A204.1 (cell line): ENCODE measurements around the gene SLAMF7.
"Not testable (repeated sequence)": the region's sequence is repeated elsewhere in the genome, so short reads cannot be mapped to it uniquely, and the experiment has no call there.

ENCODE experiments used
- FAIRE-seq: peaks from 2 replicates; lab custom pipeline; 2012; peaks lifted over from hg19 to GRCh38; lab: Jason Lieb, UNC

SLAMF7 gene

GRCh38 chr1:160720356-160721085, 18.5 kb upstream of the SLAMF7 start:
- FAIRE-seq: no peak

DNA sequence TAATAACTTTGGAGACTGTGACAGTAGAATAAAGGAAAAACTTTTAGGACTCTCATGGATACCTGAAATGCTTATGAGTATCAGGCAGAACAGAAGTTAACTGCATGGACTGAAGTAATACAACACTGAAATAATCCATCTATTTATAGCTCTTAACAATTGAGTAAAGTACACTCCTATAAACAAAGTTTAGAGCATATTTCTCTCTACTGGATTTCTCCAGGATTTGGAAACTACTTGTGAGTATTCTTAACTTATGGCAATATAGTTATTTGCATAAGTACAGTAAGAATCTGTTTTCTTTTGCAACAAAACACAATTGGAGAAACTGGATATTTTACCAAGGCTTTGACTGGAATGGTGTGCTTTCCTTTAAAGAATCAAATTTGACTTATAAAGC, 17.6 kb upstream of the SLAMF7 start:
- FAIRE-seq: no peak

GRCh38 chr1:160722726-160723125, 16.3 kb upstream of the SLAMF7 start:
- FAIRE-seq: no peak

DNA sequence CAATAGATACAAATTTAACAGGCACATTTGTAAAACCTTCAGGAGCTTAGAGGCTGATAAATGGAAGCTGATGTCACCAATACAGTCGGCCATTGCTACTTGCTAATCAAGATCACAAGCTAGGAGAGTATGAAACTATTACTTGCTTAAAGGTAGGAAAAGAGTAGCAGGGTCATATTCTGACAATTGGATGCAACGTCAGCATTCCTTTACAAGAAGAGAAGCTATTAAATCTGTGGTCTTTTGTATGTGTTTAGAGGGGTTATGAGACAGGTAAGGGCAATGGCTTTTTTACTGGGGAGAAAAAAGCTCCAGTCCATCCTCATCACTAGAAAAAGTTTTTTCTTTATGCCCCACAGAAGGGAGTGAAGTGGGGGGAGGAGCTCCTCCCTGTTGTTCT, 15.7 kb upstream of the SLAMF7 start:
- no peak for FAIRE-seq

- no peak for FAIRE-seq
These were observed 14.4 kb upstream of the SLAMF7 start for GRCh38 chr1:160724465-160725242.

DNA sequence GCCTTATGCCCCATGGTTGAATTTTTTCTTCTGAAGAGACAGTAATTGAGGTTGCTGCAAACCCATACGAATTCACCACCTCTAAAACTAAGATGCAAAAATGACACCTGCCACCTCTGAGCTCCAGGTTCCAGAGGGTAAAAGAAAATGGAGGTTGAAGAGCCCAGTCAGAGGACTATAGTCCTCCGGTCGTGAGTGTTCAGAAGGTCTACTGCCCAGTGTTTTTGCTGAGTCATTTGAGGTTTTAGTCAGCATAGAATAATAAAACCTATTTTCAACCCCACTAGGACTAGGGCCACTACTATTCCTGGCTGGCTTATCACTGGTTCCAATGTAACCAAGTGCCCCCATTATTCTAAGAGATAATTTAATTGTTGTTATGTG, 12.9 kb upstream of the SLAMF7 start:
- no peak for FAIRE-seq

GRCh38 chr1:160726498-160727315, 12.3 kb upstream of the SLAMF7 start:
- FAIRE-seq: peak; percentile 29

GRCh38 chr1:160727316-160727640, 11.8 kb upstream of the SLAMF7 start:
- FAIRE-seq: no peak

DNA sequence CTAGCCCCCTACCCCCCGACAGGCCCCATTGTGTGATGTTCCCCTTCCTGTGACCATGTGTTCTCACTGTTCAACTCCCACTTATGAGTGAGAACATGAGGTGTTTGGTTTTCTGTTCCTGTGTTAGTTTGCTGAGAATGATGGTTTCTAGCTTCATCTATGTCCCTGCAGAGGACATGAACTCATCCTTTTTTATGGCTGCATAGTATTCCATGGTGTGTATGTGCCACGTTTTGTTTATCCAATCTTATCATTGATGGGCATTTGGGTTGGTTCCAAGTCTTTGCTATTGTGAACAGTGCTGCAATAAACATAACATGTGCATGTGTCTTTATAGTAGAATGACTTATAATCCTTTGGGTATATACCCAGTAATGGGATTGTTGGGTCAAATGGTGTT, 7.5 kb upstream of the SLAMF7 start:
- FAIRE-seq: not testable (repeated sequence)

DNA sequence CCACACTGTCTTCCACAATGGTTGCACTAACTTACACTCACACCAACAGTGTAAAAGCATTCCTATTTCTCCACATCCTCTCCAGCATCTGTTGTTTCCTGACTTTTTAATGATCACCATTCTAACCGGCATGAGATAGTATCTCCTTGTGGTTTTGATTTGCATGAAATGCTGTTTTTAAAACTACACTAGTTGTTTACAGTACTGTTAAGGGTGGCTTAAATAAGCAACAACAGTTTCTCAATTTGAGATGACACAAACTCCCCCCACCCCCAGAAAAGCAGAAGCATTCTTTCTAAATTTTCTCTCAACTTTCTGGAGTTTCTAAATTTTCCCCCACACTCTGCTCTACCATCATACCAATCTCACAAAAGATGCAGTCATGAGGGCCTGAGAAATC, 7.1 kb upstream of the SLAMF7 start:
- FAIRE-seq: no peak

- no peak for FAIRE-seq
These were observed 5.1 kb upstream of the SLAMF7 start for GRCh38 chr1:160733898-160734297.

DNA sequence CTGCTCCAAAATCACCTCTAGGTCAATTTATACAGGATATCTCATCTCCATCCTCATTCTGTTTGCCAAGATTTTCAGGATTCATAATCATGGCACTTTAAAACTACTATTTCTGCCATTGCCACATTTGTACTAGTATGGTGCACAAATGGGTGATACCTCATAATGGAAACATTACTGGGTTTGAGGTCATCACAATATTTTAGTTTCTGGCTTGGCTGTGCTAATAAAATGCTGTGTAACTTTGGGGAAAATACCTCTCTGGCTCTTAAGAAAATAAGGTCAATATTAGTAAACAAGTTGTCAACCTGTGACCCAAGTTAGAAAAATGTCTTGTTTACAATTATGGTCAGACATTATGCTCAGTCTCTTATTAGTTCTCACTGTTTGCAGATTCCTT, 4.7 kb upstream of the SLAMF7 start:
- FAIRE-seq: no peak

GRCh38 chr1:160738271-160738670, 776 bp upstream of the SLAMF7 start:
- no peak for FAIRE-seq

DNA sequence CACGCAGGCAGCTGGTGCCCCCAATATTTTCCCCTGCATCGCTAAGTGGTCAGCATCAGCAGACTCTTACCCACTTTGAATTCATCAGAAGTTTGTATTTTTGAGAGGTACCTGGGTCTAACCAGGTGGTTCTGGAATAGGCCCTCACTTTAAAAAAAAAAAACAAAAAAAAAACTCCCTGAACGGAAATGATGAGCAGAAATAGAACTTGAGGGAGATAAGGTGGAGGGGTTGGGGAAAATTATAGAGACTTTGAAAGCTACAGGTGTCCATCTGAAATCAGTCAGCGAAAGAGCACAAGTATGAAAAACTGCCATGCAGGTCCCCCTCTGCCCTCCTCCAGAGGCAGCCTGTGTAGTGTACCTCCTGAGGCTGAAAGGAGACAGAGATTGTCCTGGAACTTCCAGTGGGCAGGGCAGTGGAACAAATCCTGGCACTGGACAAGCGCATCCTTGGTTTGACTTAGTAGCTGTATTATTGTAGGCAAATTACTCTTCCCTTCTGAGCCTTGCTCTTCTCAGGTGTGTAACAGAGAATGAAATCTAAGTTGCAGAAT, 1.2 kb downstream of the SLAMF7 start:
- FAIRE-seq: no peak

GRCh38 chr1:160741092-160741501, 2.0 kb downstream of the SLAMF7 start:
- no peak for FAIRE-seq

DNA sequence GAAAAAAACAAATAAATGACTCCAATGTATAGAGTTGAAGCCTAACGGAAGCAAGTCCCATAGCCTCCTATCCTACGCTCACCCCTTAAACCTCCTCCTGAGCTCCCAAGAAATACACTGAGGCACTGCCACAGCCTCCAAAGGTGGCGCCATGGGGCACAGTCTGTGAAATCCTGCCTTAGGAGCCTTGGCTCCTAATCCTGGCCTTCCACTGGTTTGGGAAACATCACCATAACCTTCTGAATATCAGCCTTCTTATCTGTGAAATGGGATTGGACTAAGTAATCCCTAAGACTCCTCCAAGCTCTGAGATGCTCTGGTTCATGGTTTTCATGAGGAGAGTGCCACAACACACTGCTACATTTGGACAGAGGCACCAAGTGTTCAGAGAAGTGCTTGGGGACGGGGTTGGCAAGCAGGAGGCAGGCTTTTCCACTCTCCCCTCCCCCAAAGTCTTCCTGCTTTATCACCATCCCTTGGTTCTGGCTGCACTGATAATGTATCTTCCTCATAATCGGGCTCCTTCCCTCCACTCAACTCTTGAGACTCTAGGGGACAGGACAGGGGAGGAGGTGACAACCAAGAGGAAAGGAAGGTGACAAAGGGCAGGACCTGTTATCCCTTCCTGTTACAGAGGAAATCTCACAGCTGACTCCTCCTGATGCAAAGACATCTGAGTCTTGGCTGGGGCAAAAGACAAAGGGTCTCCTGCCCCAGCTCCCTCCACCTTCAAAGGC, 2.7 kb downstream of the SLAMF7 start:
- no peak for FAIRE-seq

GRCh38 chr1:160742428-160743127, 3.5 kb downstream of the SLAMF7 start:
- FAIRE-seq: no peak

- FAIRE-seq: no peak
These were observed 4.2 kb downstream of the SLAMF7 start for GRCh38 chr1:160743266-160743665.

DNA sequence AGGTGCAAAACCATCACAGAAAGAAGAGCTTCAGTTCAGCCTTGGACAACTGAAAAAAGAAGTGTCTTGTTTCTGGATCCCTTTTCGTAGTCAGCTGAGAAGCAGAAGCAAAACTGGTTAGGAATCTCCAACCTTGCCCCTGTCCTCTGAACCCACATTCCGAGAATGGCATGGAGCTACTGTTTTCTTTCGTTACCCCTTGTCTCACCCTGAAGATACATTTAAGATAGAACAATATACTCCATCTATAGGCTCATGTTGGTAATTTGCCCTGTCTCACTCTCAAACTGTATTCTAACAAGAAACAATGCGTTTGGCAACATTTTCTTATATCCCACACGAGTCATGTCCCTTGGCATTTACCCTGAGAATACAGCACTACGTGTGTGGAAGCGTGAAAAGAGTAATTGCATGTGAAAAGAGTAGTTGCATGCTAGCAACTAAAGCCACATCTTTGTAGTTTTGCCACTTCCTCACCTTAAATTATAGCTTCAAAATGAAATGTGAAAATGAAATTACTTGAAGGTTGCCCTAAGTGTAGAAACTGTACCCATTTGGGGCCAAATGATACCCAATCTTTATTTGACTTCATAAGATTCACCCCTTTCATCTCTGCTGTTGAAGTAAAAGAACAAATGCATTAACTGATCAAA, 5.3 kb downstream of the SLAMF7 start:
- no peak for FAIRE-seq

GRCh38 chr1:160744852-160745520, 5.9 kb downstream of the SLAMF7 start:
- no peak for FAIRE-seq
